Smooth muscle cell (in vitro differentiated cells): Measurements from ENCODE around the gene C1orf94. TPM values are rescaled to one million over a fixed set of nuclear protein-coding genes. Genes with fewer than 3 reads are reported as not detected.

Source experiments
- DNase-seq: peaks from one replicate; lab custom pipeline; 2025; ENCODE audit not compliant: unreplicated experiment; lab: John Stamatoyannopoulos, UW
- H2AFZ ChIP-seq: fragments of 200-600 bp; sonication (generic); 2 replicates; pipeline ENCODE4 v1.6.0; 2016; ENCODE audit warnings: antibody characterized with exemption, low read depth, mild to moderate bottlenecking
- H3F3A ChIP-seq: fragments of 200-600 bp; sonication (generic); 2 replicates; pipeline ENCODE4 v1.6.0; 2017; ENCODE audit warnings: antibody characterized with exemption, low read depth
- H3K27ac ChIP-seq: fragments of 200-600 bp; sonication (generic); 2 replicates; pipeline ENCODE4 v1.5.1; 2016; ENCODE audit warnings: low read depth, mild to moderate bottlenecking
- H3K27me3 ChIP-seq: fragments of 200-600 bp; sonication (generic); 2 replicates; pipeline ENCODE4 v1.6.1; 2016; ENCODE audit warnings: low read depth, mild to moderate bottlenecking
- H3K36me3 ChIP-seq: fragments of 200-600 bp; sonication (generic); 2 replicates; pipeline ENCODE4 v1.5.1; 2016; ENCODE audit warnings: low read depth
- H3K4me1 ChIP-seq: fragments of 200-600 bp; sonication (generic); 2 replicates; pipeline ENCODE4 v1.5.1; 2016; ENCODE audit warnings: low read depth
- H3K4me2 ChIP-seq: fragments of 200-600 bp; sonication (generic); 2 replicates; pipeline ENCODE4 v1.6.0; 2016; ENCODE audit warnings: mild to moderate bottlenecking
- H3K4me3 ChIP-seq: fragments of 200-600 bp; sonication (generic); 2 replicates; pipeline ENCODE4 v1.5.1; 2016; ENCODE audit warnings: mild to moderate bottlenecking
- H3K79me2 ChIP-seq: fragments of 200-600 bp; sonication (generic); 2 replicates; pipeline ENCODE4 v1.6.0; 2016; ENCODE audit warnings: low read depth, mild to moderate bottlenecking
- H3K9ac ChIP-seq: fragments of 200-600 bp; sonication (generic); 2 replicates; pipeline ENCODE4 v1.6.0; 2016; ENCODE audit warnings: low read depth
- H3K9me3 ChIP-seq: fragments of 200-600 bp; sonication (generic); replicated peaks from 2 replicates; pipeline ENCODE4 v1.5.1; 2016; ENCODE audit warnings: low read depth
- H4K20me1 ChIP-seq: fragments of 200-600 bp; sonication (generic); 2 replicates; pipeline ENCODE4 v1.6.0; 2016; ENCODE audit warnings: low read depth
- WGBS: methylation state at CpG from one replicate; pipeline ENCODE4 v1.1.7; 2016; ENCODE audit warnings: low lambda C conversion rate; 5-methylcytosine and 5-hydroxymethylcytosine counted together
- polyA plus RNA-seq: library from polyadenylated mRNA; unstranded; fragments of >200 nt; fragmentation: Nextera tagmentation; extraction: Ambion mirVana; gene quantifications from 2 replicates; pipeline ENCODE4 v1.2.1, GENCODE V29; 2016
- total RNA-seq: library from RNA; depleted of rRNA; stranded (reverse); fragments of >200 nt; gene quantifications from 2 replicates; pipeline ENCODE4 v1.2.3, GENCODE V29; 2014
- TF ChIP-seq, protein P1 (sequence below): fragments of 200-600 bp; sonication (generic); IDR thresholded peaks from 2 replicates; pipeline ENCODE4 v1.5.1; 2017; ENCODE audit warnings: borderline replicate concordance, mild to moderate bottlenecking, antibody characterized with exemption; ENCODE audit not compliant: insufficient read depth, poor library complexity, severe bottlenecking

C1orf94 gene
- total and polyA plus RNA-seq, 2 experiments from 2014 or later, result not detected

DNA sequence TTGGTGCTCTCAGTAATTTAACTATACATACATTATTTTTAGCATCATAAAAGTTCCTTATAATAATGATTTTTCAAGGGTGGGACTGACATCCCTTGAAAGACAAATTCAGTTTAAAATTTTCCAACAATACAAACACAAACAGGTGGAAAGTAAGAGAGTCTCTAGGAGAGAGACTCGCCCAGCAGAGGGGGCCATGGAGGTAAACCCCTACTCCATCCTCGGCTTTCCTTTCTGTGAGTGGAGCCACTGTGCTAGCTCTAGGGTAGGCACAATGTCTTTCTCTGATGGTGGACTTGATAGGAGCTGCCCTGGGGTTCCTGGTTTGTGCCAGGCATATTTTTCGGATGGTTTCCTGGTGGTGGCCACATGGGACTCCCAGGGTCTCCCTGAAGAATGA, 20.0 kb upstream of the C1orf94 start:
- H3K9me3 ChIP-seq, result no peaks in the 10 kb centered on the region
- no peaks in the 10 kb centered on the region for H3K4me1 ChIP-seq
- no peaks in the 10 kb centered on the region for H4K20me1 ChIP-seq
- 69% methylated on average over 3 of the region's 3 CpGs for WGBS
- H3F3A ChIP-seq, result no peaks in the 10 kb centered on the region
- no peaks in the 10 kb centered on the region for H3K79me2 ChIP-seq
- H3K27ac ChIP-seq, result no peak overlapping the region
- no peak overlapping the region for H3K9ac ChIP-seq
- H3K4me3 ChIP-seq, result no peak overlapping the region
- DNase-seq, result no peak
- H2AFZ ChIP-seq, result no peak overlapping the region
- H3K36me3 ChIP-seq, result no peaks in the 10 kb centered on the region
- H3K4me2 ChIP-seq, result no peak overlapping the region
- H3K27me3 ChIP-seq, result peaks cover 21% of the 10 kb centered on the region
- TF ChIP-seq, protein P1, sequence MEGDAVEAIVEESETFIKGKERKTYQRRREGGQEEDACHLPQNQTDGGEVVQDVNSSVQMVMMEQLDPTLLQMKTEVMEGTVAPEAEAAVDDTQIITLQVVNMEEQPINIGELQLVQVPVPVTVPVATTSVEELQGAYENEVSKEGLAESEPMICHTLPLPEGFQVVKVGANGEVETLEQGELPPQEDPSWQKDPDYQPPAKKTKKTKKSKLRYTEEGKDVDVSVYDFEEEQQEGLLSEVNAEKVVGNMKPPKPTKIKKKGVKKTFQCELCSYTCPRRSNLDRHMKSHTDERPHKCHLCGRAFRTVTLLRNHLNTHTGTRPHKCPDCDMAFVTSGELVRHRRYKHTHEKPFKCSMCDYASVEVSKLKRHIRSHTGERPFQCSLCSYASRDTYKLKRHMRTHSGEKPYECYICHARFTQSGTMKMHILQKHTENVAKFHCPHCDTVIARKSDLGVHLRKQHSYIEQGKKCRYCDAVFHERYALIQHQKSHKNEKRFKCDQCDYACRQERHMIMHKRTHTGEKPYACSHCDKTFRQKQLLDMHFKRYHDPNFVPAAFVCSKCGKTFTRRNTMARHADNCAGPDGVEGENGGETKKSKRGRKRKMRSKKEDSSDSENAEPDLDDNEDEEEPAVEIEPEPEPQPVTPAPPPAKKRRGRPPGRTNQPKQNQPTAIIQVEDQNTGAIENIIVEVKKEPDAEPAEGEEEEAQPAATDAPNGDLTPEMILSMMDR, result no peak

DNA sequence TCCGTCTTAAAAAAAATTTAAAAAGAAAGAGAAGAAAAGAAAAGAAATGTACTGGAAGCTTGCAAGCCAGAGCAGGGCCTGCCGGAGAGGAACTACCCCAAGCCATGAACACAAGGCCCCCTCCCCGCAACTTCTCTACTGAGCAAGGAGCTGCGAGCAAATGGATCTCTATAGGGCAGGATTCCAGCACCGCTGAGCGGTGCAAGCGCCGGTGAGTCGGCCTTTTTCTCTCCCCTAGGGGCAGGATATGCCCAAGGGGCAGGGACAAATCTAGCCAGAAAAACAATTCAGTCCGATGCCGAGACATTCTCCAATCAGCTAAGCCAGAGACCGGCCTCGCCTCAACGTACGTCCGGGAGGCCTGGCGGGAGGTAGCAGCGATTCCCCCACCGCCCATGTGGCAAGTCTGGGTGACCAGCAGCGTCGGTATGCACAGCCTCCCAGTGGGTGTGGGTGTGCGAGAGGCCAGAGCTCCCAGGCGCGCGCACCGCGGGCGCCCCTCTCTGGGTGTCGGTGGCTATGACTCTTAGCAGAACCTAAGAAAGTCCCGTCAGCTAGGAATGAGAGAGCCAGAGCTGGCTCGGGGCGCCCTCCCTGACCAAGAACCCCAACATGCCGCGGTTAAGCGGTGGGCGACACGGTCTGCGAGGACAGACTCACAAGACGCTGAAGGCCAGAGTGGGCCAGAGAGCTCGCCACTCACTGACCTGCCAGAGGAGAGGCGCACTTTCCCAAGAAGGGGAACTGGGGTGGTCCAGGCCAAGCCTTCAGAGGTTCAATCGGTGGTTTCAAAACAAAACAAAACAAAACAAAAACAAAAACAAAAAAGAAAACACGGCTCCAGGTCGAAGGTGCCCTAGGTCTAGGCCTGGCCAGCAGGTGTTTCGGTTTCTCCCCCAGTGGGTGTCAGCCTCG, 13.6 kb upstream of the C1orf94 start:
- no peak overlapping the region for H3K27ac ChIP-seq
- 2% methylated on average over 46 of the region's 46 CpGs for WGBS
- peaks cover 73% of the 10 kb centered on the region for H3K27me3 ChIP-seq
- H4K20me1 ChIP-seq, result no peaks in the 10 kb centered on the region
- peak overlapping the region; percentile 83 for H2AFZ ChIP-seq
- TF ChIP-seq, protein P1, result peak; percentile 70
- H3F3A ChIP-seq, result no peaks in the 10 kb centered on the region
- peak overlapping the region; percentile 52 for H3K4me3 ChIP-seq
- H3K4me1 ChIP-seq, result peaks cover 31% of the 10 kb centered on the region
- no peaks in the 10 kb centered on the region for H3K36me3 ChIP-seq
- H3K79me2 ChIP-seq, result no peaks in the 10 kb centered on the region
- peak; percentile 60 for DNase-seq
- no peaks in the 10 kb centered on the region for H3K9me3 ChIP-seq
- peak overlapping the region; percentile 93 for H3K4me2 ChIP-seq
- H3K9ac ChIP-seq, result no peak overlapping the region

DNA sequence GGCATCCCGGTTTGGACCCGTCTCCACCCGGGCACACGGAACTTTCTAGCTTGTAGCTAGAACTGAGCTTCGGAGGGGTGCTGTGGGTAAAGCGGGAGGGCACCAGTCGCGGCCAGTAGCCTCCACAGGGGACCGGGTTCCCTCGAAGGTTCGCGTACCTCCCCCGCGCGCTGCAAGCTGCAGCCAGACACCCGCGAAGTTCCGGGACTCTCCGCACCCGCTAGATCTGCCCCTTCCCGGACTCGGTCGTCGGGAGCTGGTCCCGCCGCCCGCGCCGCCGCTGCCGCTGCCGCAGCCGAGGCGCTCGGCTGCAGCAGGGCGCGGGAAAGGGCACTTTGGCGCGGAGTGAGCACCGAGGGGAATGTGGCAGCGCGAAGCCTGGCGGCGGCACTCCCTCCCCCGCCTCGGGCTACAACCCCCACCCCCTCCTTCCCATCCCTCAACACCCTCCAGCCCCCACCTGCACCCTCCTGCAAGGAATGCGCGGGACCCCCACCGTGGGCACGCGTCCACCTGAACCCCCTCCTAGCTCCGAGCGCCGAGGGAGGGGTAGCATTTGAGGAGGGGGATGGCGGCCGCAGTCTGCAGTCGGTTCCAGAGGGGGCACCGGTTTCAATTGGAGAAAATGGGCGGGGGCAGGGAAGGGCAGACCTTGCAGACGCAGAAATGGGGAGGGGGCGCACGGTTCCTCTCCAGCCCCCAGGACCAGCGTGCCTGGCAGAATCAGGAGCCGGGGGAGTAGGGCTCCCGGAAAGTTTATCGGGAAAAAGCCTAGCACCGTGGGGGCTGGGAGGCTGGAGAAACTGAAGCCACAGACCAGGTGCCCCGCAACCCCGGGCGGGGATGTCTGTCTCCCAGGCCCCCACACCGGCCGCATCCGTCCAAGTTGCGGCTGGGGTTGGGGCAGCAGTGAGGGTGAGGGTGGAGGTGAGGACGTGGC, 12.6 kb upstream of the C1orf94 start:
- Histone ChIP-seq H2AFZ (peak overlapping the region; percentile 64), H3K27ac (no peak overlapping the region), H3K9me3 (no peaks in the 10 kb centered on the region), H3K9ac (no peak overlapping the region), H3K4me1 (peaks cover 31% of the 10 kb centered on the region), H3K4me2 (peak overlapping the region; percentile 93), H3F3A (no peaks in the 10 kb centered on the region), H3K79me2 (no peaks in the 10 kb centered on the region), H3K27me3 (peaks cover 81% of the 10 kb centered on the region), H3K4me3 (peak overlapping the region; percentile 52), H3K36me3 (no peaks in the 10 kb centered on the region), H4K20me1 (no peaks in the 10 kb centered on the region)
- TF ChIP-seq, protein P1, result no peak
- WGBS, result 1% methylated on average over 57 of the region's 75 CpGs
- DNase-seq, result no peak
